Neural progenitor cell (in vitro differentiated cells): ENCODE data around the gene CSK. TPM values are rescaled to one million over a fixed set of nuclear protein-coding genes. Genes with fewer than 3 reads are reported as not detected.

Experiments used
- DNase-seq: peaks from one replicate; pipeline ENCODE4 v3.0.0-alpha.2; 2016; ENCODE audit warnings: low spot score
- H2AFZ ChIP-seq: fragments of 200-600 bp; sonication (generic); replicated peaks from 2 replicates; pipeline ENCODE4 v1.6.1; 2016; ENCODE audit warnings: antibody characterized with exemption
- H3F3A ChIP-seq: fragments of 200-600 bp; sonication (generic); 2 replicates; pipeline ENCODE4 v1.6.1; 2016; ENCODE audit warnings: antibody characterized with exemption, low read depth
- H3K27ac ChIP-seq: fragments of 200-600 bp; sonication (generic); 2 replicates; pipeline ENCODE4 v1.5.1; 2016; ENCODE audit warnings: mild to moderate bottlenecking
- H3K27me3 ChIP-seq: fragments of 200-600 bp; sonication (generic); 2 replicates; pipeline ENCODE4 v1.6.1; 2016; ENCODE audit warnings: mild to moderate bottlenecking, moderate library complexity
- H3K36me3 ChIP-seq: fragments of 200-600 bp; sonication (generic); 2 replicates; pipeline ENCODE4 v1.5.1; 2016
- H3K4me1 ChIP-seq: fragments of 200-600 bp; sonication (generic); 2 replicates; pipeline ENCODE4 v1.6.1; 2016; ENCODE audit warnings: mixed run types
- H3K4me2 ChIP-seq: fragments of 200-600 bp; sonication (generic); 2 replicates; pipeline ENCODE4 v1.6.1; 2016
- H3K4me3 ChIP-seq: fragments of 200-600 bp; sonication (generic); 2 replicates; pipeline ENCODE4 v1.5.1; 2016
- H3K79me2 ChIP-seq: fragments of 200-600 bp; sonication (generic); 2 replicates; pipeline ENCODE4 v1.6.1; 2016; ENCODE audit warnings: low read depth
- H3K9ac ChIP-seq: fragments of 200-600 bp; sonication (generic); 2 replicates; pipeline ENCODE4 v1.6.1; 2016
- H3K9me3 ChIP-seq: fragments of 200-600 bp; sonication (generic); 2 replicates; pipeline ENCODE4 v1.5.1; 2016; ENCODE audit warnings: low read depth
- H4K20me1 ChIP-seq: fragments of 200-600 bp; sonication (generic); 2 replicates; pipeline ENCODE4 v1.6.1; 2016; ENCODE audit warnings: low read depth
- H3K27ac Mint-ChIP-seq: 3 replicates; pipeline ENCODE4 v1.8.0; 2021; ENCODE audit warnings: mixed read lengths
- H3K27me3 Mint-ChIP-seq: 2 replicates; pipeline ENCODE4 v1.8.0; 2022; ENCODE audit warnings: low read depth, mild to moderate bottlenecking, inconsistent platforms, moderate library complexity, mixed read lengths; ENCODE audit not compliant: insufficient read depth
- H3K36me3 Mint-ChIP-seq: 3 replicates; pipeline ENCODE4 v1.8.0; 2021; ENCODE audit warnings: mixed read lengths
- H3K4me1 Mint-ChIP-seq: 3 replicates; pipeline ENCODE4 v1.8.0; 2021; ENCODE audit warnings: mixed read lengths
- H3K4me3 Mint-ChIP-seq: 3 replicates; pipeline ENCODE4 v1.8.0; 2021; ENCODE audit warnings: mild to moderate bottlenecking, moderate library complexity, mixed read lengths
- H3K9me3 Mint-ChIP-seq: 3 replicates; pipeline ENCODE4 v1.8.0; 2020; ENCODE audit warnings: mixed read lengths
- EZH2 ChIP-seq: fragments of 200-600 bp; sonication (generic); IDR thresholded peaks from 2 replicates; pipeline ENCODE4 v1.6.1; 2017; ENCODE audit warnings: antibody characterized with exemption, mild to moderate bottlenecking, moderate library complexity
- EZH2phosphoT487 ChIP-seq: fragments of 200-600 bp; sonication (generic); IDR thresholded peaks from 2 replicates; pipeline ENCODE4 v1.6.1; 2017; ENCODE audit warnings: antibody characterized with exemption
- total RNA-seq: library from RNA; depleted of rRNA; stranded (reverse); fragments of >200 nt; gene quantifications from 2 replicates; pipeline ENCODE4 v1.2.3, GENCODE V29; 2015; ENCODE audit warnings: low replicate concordance
- TF ChIP-seq, protein P1 (sequence below): fragments of 200-600 bp; sonication (generic); IDR thresholded peaks from 2 replicates; pipeline ENCODE4 v1.5.1; 2017; ENCODE audit warnings: antibody characterized with exemption, mild to moderate bottlenecking

Gene CSK
- total RNA-seq, 1 donor from 2014 or later, result 18.3 TPM

DNA sequence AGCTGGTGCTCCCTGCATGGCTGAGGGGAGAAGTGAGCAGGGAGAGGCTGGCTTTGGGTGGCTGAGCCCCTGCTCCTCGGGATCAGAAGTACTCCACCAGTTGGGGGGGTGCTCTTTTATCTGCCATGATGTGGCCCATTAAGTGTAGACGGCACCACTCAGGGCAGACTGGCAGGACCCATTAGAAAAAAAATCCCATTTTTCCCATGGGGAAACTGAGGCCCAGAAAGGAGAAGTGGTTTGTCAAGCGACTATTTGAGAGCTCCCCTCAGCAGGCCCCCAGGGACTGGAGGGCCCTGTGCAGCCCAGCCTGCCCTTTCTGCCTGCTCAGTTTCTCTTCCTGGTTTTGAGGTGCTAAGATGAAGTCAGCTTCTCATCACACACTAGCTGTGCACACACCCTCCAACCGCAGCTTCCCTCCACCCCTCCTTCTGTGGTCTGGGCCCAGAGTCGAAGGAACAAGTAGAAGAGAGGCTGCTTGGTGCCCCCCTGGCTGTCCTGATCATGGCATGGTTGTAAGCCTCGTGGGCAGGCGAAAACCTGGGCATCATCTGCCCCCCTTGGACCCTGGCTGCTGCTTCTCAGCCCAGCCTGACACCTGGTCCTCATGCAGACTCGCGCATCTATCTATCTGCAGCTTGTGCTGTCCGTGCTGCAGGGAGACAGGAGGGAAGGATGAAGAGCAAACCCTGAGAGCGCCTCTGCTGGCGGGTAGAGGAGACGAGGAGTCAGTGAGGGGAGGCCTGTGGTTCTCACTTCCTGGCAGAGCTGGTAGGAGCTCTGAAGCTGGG, 5.6 kb downstream of the CSK start:
- H3K9me3 ChIP-seq, result no peaks in the 10 kb centered on the region
- Mint-ChIP-seq H3K4me3 (no peak overlapping the region), H3K4me1 (peaks cover 54% of the 10 kb centered on the region), H3K9me3 (no peaks in the 10 kb centered on the region), H3K36me3 (peaks cover 2% of the 10 kb centered on the region), H3K27me3 (peaks cover 3% of the 10 kb centered on the region), H3K27ac (peak overlapping the region; percentile 95)
- no peak for TF ChIP-seq EZH2
- TF ChIP-seq, protein P1, sequence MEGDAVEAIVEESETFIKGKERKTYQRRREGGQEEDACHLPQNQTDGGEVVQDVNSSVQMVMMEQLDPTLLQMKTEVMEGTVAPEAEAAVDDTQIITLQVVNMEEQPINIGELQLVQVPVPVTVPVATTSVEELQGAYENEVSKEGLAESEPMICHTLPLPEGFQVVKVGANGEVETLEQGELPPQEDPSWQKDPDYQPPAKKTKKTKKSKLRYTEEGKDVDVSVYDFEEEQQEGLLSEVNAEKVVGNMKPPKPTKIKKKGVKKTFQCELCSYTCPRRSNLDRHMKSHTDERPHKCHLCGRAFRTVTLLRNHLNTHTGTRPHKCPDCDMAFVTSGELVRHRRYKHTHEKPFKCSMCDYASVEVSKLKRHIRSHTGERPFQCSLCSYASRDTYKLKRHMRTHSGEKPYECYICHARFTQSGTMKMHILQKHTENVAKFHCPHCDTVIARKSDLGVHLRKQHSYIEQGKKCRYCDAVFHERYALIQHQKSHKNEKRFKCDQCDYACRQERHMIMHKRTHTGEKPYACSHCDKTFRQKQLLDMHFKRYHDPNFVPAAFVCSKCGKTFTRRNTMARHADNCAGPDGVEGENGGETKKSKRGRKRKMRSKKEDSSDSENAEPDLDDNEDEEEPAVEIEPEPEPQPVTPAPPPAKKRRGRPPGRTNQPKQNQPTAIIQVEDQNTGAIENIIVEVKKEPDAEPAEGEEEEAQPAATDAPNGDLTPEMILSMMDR, result peak; percentile 67
- no peak overlapping the region for H3K27ac ChIP-seq
- DNase-seq, result peak; percentile 80
- H3K79me2 ChIP-seq, result peaks cover 91% of the 10 kb centered on the region
- H3K4me1 ChIP-seq, result peaks cover 24% of the 10 kb centered on the region
- H3K4me3 ChIP-seq, result no peak overlapping the region
- no peak overlapping the region for H3K4me2 ChIP-seq
- no peaks in the 10 kb centered on the region for H3F3A ChIP-seq
- H4K20me1 ChIP-seq, result peaks cover 99% of the 10 kb centered on the region
- no peak overlapping the region for H2AFZ ChIP-seq
- no peak overlapping the region for H3K9ac ChIP-seq
- H3K36me3 ChIP-seq, result no peaks in the 10 kb centered on the region
- no peaks in the 10 kb centered on the region for H3K27me3 ChIP-seq

DNA sequence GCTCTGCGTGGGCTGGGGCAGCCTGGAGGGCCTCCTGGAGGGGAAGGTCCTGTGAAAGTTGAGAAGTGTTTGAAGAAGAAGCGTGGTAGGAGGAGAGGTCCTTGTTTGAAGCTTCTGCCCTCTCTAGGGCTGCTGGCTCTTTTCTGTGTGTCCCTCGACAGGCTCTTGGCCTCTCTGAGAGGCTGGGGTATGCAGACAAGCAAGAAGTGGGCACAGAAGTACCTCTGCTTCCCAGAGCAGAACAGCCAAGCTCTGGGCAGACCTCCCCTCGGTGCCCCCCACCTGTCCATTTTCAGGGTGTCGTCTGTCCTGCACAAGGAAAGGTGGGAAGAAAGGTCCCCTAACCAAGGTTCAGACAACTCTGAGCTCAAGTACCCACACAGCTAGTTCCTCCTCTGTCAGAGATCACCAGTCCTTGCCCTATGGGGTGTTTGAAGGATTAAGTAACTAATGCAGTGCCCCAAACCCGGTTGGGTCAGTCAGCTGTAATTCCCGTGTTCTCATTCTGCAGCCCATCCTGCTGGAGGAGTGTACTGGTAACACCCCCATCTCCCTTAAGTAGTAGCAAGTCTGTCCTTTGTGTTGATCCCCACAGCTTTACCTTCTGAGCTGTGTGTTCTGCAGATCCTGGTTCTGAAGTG, 6.3 kb downstream of the CSK start:
- Mint-ChIP-seq H3K27me3 (peaks cover 3% of the 10 kb centered on the region), H3K27ac (peak overlapping the region; percentile 95), H3K9me3 (no peaks in the 10 kb centered on the region), H3K4me1 (peaks cover 56% of the 10 kb centered on the region), H3K36me3 (peaks cover 2% of the 10 kb centered on the region), H3K4me3 (no peak overlapping the region)
- H3K79me2 ChIP-seq, result peaks cover 85% of the 10 kb centered on the region
- no peaks in the 10 kb centered on the region for H3K9me3 ChIP-seq
- peaks cover 100% of the 10 kb centered on the region for H4K20me1 ChIP-seq
- H3F3A ChIP-seq, result no peaks in the 10 kb centered on the region
- no peak for DNase-seq
- no peak overlapping the region for H3K9ac ChIP-seq
- peaks cover 24% of the 10 kb centered on the region for H3K4me1 ChIP-seq
- H3K27me3 ChIP-seq, result no peaks in the 10 kb centered on the region
- no peak overlapping the region for H3K27ac ChIP-seq
- TF ChIP-seq, protein P1, result no peak
- no peak for TF ChIP-seq EZH2
- TF ChIP-seq EZH2phosphoT487, result no peak
- no peak overlapping the region for H3K4me3 ChIP-seq
- H2AFZ ChIP-seq, result no peak overlapping the region
- H3K4me2 ChIP-seq, result no peak overlapping the region
- H3K36me3 ChIP-seq, result no peaks in the 10 kb centered on the region

DNA sequence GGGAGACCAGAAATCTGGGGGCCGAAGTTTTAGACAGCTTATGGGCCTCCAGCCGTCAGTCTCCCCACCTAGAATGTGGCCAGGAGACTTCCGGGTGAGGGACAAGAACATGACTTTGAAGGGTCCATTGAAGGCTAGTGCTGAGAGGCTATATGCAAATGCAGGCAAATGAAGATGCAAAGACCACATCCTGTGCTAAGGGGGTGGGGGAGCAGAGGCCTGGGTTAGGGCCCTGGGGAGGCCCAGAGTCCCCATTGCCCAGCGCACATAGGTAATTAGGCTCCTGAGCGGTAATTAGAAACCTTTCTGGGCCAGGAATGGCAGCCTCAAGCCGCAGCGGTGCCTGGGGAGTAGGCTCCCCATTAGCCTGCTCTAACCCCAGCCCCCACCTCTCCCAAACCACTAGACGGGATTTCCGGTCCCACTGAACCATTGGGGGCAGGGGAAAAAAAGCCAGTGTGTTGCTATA, 6.8 kb downstream of the CSK start:
- no peaks in the 10 kb centered on the region for H3K9me3 Mint-ChIP-seq
- Histone ChIP-seq H4K20me1 (peaks cover 100% of the 10 kb centered on the region), H3K79me2 (peaks cover 85% of the 10 kb centered on the region), H3K9me3 (no peaks in the 10 kb centered on the region), H3K27me3 (no peaks in the 10 kb centered on the region), H3K36me3 (no peaks in the 10 kb centered on the region), H3K9ac (no peak overlapping the region), H3K4me3 (no peak overlapping the region), H3K4me2 (peak overlapping the region; percentile 35), H3K27ac (no peak overlapping the region), H3F3A (no peaks in the 10 kb centered on the region), H2AFZ (no peak overlapping the region), H3K4me1 (peaks cover 22% of the 10 kb centered on the region)
- DNase-seq, result peak; percentile 21
- no peak for TF ChIP-seq EZH2phosphoT487
- no peak for TF ChIP-seq EZH2
- TF ChIP-seq, protein P1, result no peak
- no peak overlapping the region for H3K4me3 Mint-ChIP-seq
- peaks cover 54% of the 10 kb centered on the region for H3K4me1 Mint-ChIP-seq
- H3K36me3 Mint-ChIP-seq, result peaks cover 2% of the 10 kb centered on the region
- H3K27me3 Mint-ChIP-seq, result peaks cover 1% of the 10 kb centered on the region
- H3K27ac Mint-ChIP-seq, result no peak overlapping the region
